Renal cortical epithelial cell (primary cell): ENCODE results near the gene NOS2. TPM values are rescaled to one million over a fixed set of nuclear protein-coding genes. Genes with fewer than 3 reads are reported as not detected.
"Not testable (repeated sequence)": the region's sequence is repeated elsewhere in the genome, so short reads cannot be mapped to it uniquely, and the experiment has no call there.

Experiments
- DNase-seq: peaks from one replicate; pipeline ENCODE4 v3.0.0-alpha.2; 2011; ENCODE audit warnings: low read depth
- total RNA-seq: library from RNA; depleted of rRNA; stranded (reverse); fragments of >200 nt; gene quantifications from 2 replicates; pipeline ENCODE4 v1.2.3, GENCODE V29; 2014

NOS2 gene
- not detected in 2 replicates for total RNA-seq

DNA sequence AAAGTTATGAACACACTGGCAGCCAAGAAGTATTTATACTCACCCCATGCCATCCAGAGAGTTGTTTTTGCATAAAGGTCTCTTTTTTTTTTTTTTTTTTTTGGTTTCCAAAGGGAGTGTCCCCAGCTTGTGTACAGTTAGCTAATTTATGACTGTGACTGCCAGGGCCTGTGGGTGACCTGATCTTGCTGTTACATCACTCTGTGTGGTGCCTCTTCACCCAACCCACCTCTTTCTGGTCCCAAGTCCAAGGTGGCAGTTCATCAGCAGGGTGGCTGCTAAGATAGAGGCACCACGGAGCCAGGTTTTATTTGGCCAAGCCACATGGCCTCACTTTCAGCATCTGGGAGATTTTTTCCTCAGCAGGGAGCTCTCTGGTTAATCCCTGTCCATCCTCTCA is at the start of gene NOS2:
TSS of gene NOS2 (minus strand) at position 8 of the 400 bp plus-strand sequence. CDS start 1,720 bp downstream, outside the sequence.
- DNase-seq: no peak

DNA sequence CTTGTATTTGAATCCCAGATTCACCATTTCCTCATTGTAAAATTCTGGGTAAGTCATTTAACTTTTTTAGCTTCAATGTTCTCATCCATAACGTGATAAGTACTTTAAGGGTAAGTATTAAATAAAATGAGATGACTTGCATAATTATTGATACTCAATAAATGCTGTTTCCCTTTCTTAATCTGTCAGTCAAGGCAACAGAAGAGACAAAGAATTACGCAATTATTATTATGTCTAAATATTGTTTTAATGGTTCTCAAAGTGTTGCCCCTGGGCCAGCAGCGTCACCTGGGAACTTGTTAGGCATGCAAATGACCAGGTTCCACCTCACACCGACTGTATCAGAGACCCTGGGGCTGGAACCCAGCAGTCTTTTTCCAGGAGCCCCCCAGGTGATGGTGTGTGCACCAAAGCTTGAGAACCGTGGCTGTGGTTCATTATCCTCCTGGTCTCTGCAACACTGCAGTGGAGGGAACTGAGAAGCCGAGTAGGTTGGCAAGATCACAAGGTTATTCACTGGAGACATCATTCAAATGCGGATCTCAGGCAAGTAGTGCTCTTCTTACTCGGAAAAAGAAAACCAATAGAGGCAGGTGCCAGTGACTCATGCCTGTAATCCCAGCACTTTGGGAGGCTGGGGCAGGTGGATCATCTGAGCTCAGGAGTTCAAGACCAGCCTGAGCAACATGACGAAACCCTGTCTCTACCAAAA is 49.3 kb upstream of the NOS2 start:
- DNase-seq: no peak

DNA sequence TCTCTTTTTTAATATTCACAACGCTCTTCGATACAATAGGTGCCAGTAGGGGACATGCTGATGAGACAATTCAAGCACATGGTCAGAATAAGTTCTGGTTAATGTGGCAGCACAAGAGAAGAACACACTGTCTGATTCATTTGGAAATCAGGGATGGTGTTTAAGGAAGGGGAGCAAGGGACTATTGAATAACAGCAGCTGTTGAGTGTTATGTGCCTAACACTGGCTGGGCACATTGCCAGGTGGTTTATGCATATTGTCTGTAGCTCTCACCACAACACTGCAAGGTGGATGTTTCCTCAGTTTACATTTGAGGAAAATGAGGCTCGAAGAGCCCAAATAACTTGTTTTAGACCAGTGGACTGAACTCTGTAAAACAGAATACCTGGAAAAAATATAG is 48.6 kb upstream of the NOS2 start:
- no peak for DNase-seq

DNA sequence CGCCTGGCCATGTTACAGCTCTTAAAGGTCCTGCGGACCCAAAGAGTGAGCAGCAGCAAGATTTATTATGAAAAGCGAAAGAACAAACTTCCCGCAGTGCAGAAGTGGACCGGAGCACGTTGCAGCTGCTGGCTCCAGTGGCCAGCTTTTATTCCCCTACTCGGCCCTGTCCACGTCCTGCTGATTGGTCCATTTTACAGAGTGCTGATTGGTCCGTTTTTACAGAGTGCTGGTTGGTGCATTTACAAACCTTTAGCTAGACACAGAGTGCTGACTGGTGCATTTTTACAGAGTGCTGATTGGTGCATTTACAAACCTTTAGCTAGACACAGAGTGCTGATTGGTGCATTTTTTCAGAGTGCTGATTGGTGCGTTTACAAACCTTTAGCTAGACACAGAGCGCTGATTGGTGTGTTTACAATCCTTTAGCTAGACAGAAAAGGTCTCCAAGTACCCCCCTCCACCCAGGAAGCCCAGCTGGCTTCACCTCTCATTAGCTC is 46.5 kb upstream of the NOS2 start:
- not testable (repeated sequence) for DNase-seq

DNA sequence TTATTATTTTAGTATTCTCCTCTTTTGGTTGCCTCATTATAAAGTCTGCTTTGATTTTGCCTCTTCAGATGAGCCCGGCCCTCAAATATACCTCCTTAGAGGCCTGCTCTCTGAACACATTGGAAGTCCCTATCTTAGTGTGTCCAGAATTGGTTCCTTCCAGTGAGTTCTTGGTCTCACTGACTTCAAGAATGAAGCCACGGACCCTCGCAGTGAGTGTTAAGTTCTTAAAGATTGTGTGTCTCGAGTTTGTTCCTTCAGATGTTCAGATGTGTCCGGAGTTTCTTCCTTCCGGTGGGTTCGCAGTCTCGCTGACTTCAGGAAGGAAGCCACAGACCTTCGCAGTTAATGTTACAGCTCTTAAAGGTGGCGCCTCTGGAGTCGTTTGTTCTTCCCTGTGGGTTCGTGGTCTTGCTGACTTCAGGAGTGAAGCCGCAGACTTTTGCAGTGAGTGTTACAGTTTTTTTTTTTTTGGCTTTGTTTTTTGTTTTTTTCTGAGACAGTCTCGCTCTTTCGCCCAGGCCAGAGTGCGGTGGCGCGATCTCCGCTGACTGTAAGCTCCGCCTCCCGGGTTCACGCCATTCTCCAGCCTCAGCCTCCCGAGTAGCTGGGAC is 45.8 kb upstream of the NOS2 start:
- no peak for DNase-seq

DNA sequence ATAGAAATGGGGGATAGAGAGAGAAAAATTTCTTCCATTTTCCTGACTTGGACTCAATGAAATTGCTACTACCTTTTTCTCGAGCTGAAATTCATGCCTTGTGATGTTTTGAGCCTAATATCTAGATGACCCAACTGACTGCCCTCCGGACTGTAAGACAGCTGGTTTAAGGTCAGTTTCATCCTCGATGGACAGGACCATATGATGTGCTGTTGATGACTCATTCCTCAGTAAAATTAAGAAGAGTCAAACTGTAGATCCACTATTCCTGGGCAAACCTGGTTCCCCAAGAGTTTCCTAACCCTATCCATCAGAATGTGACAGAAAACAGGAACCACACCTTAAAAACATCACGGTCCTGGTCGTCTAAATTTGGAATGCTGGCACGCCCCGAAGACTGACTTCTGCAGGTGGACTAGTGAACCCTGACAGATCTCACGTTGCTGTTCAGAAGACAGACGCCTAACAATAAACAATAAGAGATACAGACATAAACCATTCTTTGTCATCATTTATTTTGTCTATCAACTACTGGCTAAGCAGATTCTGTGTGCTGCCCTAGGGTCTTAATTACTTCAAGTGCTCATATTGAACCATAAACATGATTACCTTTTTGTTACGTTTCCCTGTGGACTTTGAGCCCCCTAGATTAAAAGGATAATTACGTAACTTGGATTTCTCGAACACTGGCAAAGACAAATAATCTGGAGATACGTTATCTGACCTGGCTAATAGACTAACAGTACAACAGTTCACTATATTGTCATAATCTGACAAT is 45.1 kb upstream of the NOS2 start:
- DNase-seq: no peak

DNA sequence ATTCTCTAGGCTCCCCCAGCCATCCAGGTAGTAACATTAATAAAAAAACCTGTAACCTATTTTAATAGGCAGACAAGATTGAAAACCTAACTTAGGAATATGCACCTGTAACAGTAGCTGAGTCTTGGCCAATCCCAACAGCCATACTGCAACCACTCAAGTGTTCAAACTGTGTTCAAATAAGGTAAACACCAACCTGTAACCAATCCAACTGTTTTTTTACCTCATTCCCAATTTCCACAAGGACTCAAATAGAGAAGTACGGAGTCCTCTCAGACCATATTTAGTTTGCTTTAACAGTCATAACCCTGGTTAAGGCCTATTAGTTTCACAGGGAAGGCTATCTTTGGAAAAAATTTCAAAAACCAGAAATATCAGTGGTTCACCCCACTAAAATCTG is 40.4 kb upstream of the NOS2 start:
- DNase-seq: no peak

DNA sequence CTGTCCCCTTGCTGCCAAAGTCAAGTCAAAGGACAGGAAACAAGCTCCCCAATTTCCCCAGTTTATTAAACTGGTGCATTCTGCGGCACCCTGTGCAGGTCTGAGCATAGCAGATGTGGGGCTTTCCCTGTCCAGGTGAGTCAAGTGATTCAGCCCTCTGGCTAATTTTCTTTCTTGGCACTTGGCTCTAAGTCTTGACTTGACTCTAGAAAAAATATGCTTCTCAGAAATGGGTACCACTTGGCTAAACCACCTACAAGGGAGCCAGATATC is 40.0 kb upstream of the NOS2 start:
- DNase-seq: not testable (repeated sequence)

DNA sequence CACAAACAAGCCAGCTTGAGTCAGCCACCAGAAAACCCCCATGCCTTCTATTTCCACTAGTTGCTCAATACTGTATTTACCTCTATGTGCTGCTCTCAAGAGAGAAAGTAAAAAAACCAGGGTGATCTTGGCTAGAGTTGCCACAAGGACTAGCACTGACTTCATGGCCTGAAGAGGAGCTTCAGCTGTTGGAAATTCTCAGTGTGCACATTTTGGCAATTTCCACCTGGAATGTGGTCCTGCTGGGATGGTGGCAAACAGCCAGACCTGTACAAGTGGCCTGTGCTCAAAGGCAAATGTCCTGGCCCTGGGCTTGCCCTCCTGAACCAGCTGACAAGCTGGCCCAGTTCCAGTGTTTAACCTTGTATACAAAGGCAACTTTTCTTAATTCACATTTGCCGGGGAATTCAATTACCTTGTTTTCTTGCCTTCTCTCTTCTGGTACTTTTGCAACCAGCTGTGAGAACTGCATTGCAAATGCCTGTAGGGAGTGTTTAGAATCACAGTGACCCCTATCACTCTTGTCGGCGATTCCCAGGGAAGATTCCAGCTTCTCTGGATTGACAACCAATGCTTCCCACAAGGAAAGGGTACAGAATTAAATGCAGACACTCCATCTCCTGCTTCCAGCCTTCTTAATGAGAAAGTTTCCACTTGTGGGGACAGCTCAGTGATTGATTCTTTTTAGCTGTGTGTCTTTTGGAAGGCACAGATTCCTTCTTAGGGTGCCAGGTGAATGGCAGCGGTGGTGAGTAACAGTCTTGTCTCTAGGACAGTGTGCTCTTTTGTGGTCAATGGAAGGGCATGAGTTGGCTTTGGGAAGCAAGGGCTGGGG is 39.5 kb upstream of the NOS2 start:
- not testable (repeated sequence) for DNase-seq

DNA sequence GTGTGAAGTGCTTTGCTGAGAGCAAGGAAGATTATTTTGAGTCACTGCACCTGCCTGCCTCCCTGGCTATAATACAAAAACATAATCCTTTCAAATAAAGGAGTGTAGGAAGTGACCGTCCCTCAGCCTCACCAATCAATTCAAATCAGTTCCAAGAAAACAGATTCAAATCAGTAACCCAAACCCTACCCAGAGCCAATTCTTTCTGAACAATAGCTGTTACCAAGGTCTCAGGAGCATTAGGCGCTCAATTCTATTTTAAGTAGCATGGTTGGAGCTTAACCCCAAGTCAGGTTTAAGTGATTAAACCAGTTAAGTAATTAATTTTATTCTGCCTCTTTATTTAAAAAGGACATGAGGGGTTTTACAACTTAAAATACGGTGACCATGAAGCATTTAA is 38.3 kb upstream of the NOS2 start:
- not testable (repeated sequence) for DNase-seq

DNA sequence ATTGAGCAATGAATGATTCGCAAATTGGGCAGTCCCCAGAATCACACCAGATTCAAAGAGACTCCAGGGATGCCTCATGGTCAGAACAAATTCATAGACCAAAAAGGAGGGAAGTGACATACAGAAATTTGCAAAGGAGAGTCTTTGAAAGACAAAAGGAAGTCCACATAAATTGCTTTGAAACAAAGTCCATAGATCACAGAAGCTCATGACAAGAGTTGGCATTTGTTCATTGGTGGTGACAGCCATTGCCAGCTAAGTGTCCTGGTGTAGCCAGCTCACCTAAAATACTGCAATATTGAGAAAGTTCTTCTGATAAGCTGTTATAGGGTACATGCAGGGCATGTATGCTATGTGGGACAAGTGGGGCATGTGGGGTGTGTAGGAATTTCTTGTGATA is 37.4 kb upstream of the NOS2 start:
- not testable (repeated sequence) for DNase-seq

DNA sequence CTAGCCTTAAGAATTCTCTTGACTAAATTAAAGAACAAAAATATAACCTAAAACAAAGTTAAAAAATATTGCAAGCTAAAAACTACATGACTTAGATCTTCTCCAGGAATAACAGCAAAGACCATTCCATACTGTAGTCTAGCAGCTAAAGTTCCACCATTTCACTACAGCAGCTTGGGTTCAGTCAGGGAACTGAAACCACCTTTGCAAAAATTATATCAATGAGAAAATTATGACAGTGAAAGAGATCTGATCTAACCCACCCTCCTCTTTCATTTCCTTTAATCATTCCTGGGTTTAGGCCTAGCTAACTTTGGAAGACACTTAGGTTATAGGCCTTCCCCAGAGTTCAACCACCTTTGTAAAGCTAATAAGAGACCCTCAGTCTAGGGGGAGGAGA is 36.3 kb upstream of the NOS2 start:
- DNase-seq: no peak

DNA sequence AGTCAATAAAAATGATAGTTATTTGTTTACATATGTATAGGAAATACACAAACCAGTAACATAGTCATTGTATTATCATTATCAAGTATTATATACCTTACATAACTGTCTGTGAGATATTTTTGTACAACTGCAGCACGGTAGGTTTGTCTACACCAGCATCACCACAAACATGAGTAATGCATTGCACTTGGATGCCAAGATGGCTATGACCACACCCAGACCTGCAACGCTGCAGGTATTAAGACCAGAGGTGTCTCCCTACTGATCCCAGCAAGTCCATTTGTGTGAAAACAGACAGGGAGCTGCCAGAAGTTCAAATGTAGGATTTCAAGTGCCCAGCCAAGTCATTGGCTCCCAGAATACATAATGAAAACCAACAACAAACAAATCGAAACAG is 34.2 kb upstream of the NOS2 start:
- no peak for DNase-seq

DNA sequence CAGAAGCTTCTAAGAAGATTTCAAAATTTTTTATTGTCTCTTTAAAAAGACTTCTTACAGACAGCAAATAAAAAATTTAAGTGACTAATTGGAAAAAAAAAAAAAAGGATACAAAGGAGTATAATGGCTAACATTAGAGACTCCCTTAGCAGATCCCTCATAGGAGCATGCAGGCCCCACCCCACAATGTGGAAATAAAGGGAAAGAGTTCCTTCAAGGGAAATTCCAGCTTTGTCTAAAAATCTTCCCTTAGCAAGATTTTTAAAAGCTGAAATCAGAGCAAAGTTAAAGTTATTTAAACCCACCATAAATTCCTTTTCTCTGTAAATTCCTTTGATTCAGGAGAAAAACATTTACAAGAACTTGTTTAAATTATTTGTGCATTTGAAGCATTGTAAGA is 32.5 kb upstream of the NOS2 start:
- no peak for DNase-seq

DNA sequence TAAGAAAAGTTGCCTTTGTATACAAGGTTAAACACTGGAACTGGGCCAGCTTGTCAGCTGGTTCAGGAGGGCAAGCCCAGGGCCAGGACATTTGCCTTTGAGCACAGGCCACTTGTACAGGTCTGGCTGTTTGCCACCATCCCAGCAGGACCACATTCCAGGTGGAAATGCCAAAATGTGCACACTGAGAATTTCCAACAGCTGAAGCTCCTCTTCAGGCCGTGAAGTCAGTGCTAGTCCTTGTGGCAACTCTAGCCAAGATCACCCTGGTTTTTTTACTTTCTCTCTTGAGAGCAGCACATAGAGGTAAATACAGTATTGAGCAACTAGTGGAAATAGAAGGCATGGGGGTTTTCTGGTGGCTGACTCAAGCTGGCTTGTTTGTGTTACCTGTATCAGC is 29.6 kb upstream of the NOS2 start:
- peak; percentile 43 for DNase-seq

DNA sequence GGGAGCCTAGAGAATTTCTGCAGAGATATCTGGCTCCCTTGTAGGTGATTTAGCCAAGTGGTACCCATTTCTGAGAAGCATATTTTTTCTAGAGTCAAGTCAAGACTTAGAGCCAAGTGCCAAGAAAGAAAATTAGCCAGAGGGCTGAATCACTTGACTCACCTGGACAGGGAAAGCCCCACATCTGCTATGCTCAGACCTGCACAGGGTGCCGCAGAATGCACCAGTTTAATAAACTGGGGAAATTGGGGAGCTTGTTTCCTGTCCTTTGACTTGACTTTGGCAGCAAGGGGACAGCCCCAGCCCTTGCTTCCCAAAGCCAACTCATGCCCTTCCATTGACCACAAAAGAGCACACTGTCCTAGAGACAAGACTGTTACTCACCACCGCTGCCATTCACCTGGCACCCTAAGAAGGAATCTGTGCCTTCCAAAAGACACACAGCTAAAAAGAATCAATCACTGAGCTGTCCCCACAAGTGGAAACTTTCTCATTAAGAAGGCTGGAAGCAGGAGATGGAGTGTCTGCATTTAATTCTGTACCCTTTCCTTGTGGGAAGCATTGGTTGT is 28.9 kb upstream of the NOS2 start:
- not testable (repeated sequence) for DNase-seq

DNA sequence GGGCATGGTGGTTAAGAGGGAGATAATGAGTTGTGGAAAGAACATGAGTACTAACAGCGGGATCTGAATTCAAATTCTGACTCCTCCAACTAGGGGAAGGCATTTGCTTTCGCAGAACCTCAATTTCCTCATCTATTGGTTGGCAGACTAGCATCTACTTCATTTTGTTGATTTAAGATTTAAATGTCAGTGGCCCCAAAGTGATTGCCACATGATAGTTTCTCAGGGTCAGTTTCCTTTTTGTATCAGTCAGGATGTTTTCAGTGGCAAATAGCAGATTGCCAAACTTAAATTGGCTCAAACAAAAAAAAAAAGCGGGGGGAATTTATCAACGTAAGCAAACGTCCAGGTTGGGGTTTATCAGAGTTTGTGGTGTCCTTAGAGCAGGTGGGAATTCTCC is 25.1 kb upstream of the NOS2 start:
- no peak for DNase-seq

DNA sequence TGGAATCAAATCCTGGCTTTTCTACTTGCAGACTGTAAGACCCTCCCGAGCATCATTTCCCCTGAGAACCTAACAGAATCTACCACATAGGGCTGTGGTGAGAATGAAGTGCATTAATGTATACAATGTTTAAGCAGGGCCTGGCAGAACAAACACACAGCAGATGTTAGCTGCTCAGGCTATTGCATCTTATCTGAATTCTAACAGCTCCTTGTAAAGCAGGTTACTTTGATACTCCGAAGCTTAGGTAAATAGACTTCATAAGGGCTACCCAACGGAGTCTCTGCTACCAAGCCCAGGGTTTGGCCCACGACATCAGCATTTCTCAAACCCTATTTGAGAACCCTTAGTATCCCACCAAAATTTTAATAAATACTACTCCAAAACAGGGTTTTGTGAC is 24.4 kb upstream of the NOS2 start:
- DNase-seq: no peak

DNA sequence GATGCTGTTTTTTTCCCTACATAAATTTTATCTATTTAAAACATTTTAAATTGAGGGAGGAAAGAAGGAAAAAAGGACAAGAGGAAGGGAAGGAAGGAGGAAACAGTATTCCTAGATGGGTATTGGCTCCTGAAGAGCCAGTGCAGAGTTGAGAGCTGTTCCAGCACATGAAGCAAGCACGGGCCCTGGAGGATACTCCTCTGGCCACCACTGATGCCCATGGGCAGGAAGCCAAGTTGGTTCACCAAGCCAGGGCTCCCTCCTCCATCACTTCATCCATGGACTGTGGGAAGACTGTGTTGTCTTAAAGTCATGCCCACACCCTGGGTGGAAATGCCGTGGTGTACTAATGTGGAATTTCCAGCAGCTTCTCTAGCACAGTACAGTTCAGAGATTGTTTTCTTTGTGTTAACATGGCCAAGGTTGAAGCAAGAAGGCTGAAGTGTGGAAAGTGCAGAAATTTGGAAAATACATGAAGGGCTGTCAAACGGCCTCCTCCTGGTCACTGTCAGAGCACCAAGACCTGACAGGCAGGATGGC is 23.9 kb upstream of the NOS2 start:
- no peak for DNase-seq

DNA sequence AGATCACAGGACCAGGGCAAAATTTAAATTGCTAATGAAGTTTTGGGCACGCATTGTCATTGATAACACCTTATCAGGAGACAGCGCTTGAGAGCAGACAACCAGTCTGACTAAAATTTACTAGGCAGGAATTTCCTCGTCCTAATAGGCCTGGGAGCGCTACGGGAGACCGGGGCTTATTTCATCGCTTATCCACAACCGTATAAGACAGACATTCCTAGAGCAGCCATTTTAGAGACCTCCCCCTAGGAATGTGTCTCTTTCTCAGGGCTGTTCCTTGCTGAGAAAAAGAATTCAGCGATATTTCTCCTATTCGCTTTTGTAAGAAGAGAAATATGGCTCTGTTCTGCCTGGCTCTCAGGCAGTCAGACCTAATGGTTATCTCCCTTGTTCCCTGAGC is 21.8 kb upstream of the NOS2 start:
- not testable (repeated sequence) for DNase-seq

DNA sequence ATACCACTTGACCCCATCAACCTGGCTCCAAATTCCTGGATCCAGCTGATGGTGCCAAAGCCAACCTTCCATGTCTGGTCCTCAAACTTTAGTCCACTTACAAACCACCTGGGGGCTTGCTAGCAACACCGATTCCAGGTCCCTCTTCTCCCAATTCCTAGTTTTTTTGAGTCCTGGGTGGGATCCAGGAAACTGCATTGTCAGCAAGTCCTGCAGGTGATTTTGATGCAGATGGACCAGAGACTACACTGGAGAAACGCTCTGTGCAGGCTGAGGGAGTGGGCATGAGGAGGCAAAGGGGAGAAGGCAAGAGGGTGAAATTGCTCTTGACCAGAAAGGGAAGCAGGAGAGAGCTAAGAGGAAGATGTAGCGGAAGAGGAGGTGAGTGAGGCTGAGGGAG is 21.0 kb upstream of the NOS2 start:
- DNase-seq: no peak

DNA sequence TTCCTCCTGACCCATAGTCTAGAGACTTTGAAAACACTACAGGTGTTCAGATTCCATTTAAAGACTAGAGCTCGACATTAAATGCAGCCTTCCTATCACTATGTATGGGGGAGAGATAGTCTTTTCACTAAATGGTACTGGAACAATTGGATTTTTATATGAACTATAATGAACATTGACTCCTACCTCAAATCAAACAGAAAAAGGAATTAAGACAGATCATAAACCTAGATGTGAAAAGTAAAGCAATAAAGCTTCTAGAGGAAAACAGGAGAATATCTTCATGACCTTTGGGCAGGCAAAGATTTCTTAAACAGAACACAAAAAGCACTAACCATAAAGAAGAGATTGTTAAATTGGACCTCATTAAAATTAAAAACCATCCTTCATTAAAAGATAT is 18.8 kb upstream of the NOS2 start:
- DNase-seq: no peak
